Left lobe of liver (tissue), 2 donors: Measurements from ENCODE around the gene ZNF385D. TPM values are rescaled to one million over a fixed set of nuclear protein-coding genes. Genes with fewer than 3 reads are reported as not detected.
A peak's percentile ranks its signal among the peaks of the same experiment; 100 is the strongest.

Source experiments
- ATAC-seq: fragments of 200-7000 bp; cut with Tn5 transposase; one replicate; pipeline ENCODE4 v1.9.1; 2020; ENCODE audit warnings: mild to moderate bottlenecking, moderate library complexity
- DNase-seq: peaks from one replicate; pipeline ENCODE4 v3.0.0-alpha.2; 2020; ENCODE audit warnings: low spot score
- total RNA-seq: library from RNA; stranded (reverse); gene quantifications from one replicate; pipeline ENCODE4 v1.2.1, GENCODE V29; 2021
- donor health status: DM: no; HTN: no; CAD: no; lungs with moderate emphysema.
- donor health status: DM: no; HTN: yes; CAD: no.

ZNF385D gene
- total RNA-seq, 1 donor from 2014 or later, result 2.1 TPM

GRCh38 chr3:21691036-21691435 is 60.0 kb downstream of the ZNF385D start:
- no peak for ATAC-seq
- DNase-seq, result no peak

GRCh38 chr3:21682206-21682605 is 68.8 kb downstream of the ZNF385D start:
- DNase-seq, result no peak
- ATAC-seq, result no peak

GRCh38 chr3:21673393-21673792 is 77.6 kb downstream of the ZNF385D start:
- DNase-seq (no peak), ATAC-seq (no peak)

GRCh38 chr3:21672303-21672702 is 78.7 kb downstream of the ZNF385D start:
- ATAC-seq, result no peak
- no peak for DNase-seq

- ATAC-seq, result no peak
- no peak for DNase-seq
Measured at GRCh38 chr3:21670386-21670785, 80.6 kb downstream of the ZNF385D start.

GRCh38 chr3:21668012-21668411 is 83.0 kb downstream of the ZNF385D start:
- ATAC-seq, result no peak
- no peak for DNase-seq

GRCh38 chr3:21665444-21666100 is 85.4 kb downstream of the ZNF385D start:
- no peak for DNase-seq
- peak; percentile 19 for ATAC-seq

- DNase-seq (no peak), ATAC-seq (peak; percentile 67)
Measured at GRCh38 chr3:21664996-21665395, 86.0 kb downstream of the ZNF385D start.

- DNase-seq (no peak), ATAC-seq (no peak)
Measured at GRCh38 chr3:21662403-21662802, 88.6 kb downstream of the ZNF385D start.

GRCh38 chr3:21654662-21655061 is 96.3 kb downstream of the ZNF385D start:
- no peak for ATAC-seq
- DNase-seq, result no peak

- DNase-seq, result no peak
- ATAC-seq, result no peak
Measured at GRCh38 chr3:21654241-21654640, 96.8 kb downstream of the ZNF385D start.

GRCh38 chr3:21649519-21649918 is 101.5 kb downstream of the ZNF385D start:
- ATAC-seq, result no peak
- no peak for DNase-seq

GRCh38 chr3:21647961-21648360 is 103.0 kb downstream of the ZNF385D start:
- DNase-seq (no peak), ATAC-seq (no peak)

- ATAC-seq, result peak; percentile 97
- DNase-seq, result peak; percentile 78
Measured at GRCh38 chr3:21645121-21645897, 105.7 kb downstream of the ZNF385D start.

GRCh38 chr3:21644268-21644667 is 106.7 kb downstream of the ZNF385D start:
- ATAC-seq (no peak), DNase-seq (no peak)

GRCh38 chr3:21643752-21644151 is 107.3 kb downstream of the ZNF385D start:
- ATAC-seq (no peak), DNase-seq (no peak)

- ATAC-seq, result no peak
Measured at GRCh38 chr3:21642433-21642832, 108.6 kb downstream of the ZNF385D start.

GRCh38 chr3:21641959-21642358 is 109.1 kb downstream of the ZNF385D start:
- ATAC-seq, result no peak
- no peak for DNase-seq

More at GRCh38 chr3:21642433-21642832, 108.6 kb downstream of the ZNF385D start:
- DNase-seq, result no peak

GRCh38 chr3:21638488-21638887 is 112.5 kb downstream of the ZNF385D start:
- no peak for DNase-seq
- no peak for ATAC-seq

GRCh38 chr3:21634112-21634511 is 116.9 kb downstream of the ZNF385D start:
- ATAC-seq (no peak), DNase-seq (no peak)

GRCh38 chr3:21624524-21624923 is 126.5 kb downstream of the ZNF385D start:
- ATAC-seq, result no peak

GRCh38 chr3:21621181-21621651 is 129.8 kb downstream of the ZNF385D start:
- DNase-seq (peak; percentile 53), ATAC-seq (peak; percentile 97)

More at GRCh38 chr3:21624524-21624923, 126.5 kb downstream of the ZNF385D start:
- no peak for DNase-seq
